HUDEP-2 (cell line): ENCODE results near the gene FCMR.

ENCODE experiments used
- DNase-seq, 76 experiments: peaks; one replicate each; lab custom pipeline; 2025; ENCODE audit not compliant: unreplicated experiment in 76 of 76; lab: John Stamatoyannopoulos, UW

The FCMR gene

GRCh38 chr1:206951318-206952100 lies 29.8 kb upstream of the FCMR start:
- no peak for DNase-seq

- DNase-seq, result no peak
Measured at GRCh38 chr1:206949641-206950040, 27.9 kb upstream of the FCMR start.

- DNase-seq, result no peak
Measured at GRCh38 chr1:206949208-206949607, 27.5 kb upstream of the FCMR start.

- DNase-seq, result no peak
Measured at GRCh38 chr1:206947255-206947654, 25.5 kb upstream of the FCMR start.

GRCh38 chr1:206946261-206946660 lies 24.5 kb upstream of the FCMR start, which contains the start of gene PIGR:
Gene PIGR (minus strand): TSS chr1:206946466. CDS start chr1:206940531, 5,935 bp downstream.
- no peak for DNase-seq

- no peak for DNase-seq
Measured at GRCh38 chr1:206945779-206946178, 24.0 kb upstream of the FCMR start.

- DNase-seq, result no peak
Measured at GRCh38 chr1:206944703-206945102, 23.0 kb upstream of the FCMR start.

- peak in 16 of 76 experiments; percentile 3 to 29 (median 12) for DNase-seq
Measured at GRCh38 chr1:206941766-206942418, 20.2 kb upstream of the FCMR start.

- DNase-seq, result no peak
Measured at GRCh38 chr1:206940588-206940936, 18.8 kb upstream of the FCMR start.

- DNase-seq, result no peak
Measured at GRCh38 chr1:206939841-206940587, 18.3 kb upstream of the FCMR start.

- DNase-seq, result no peak
Measured at GRCh38 chr1:206939131-206939530, 17.4 kb upstream of the FCMR start.

GRCh38 chr1:206937425-206937824 lies 15.7 kb upstream of the FCMR start:
- DNase-seq, result no peak

- peak in 47 of 76 experiments; percentile 5 to 56 (median 29) for DNase-seq
Measured at GRCh38 chr1:206935491-206936067, 13.8 kb upstream of the FCMR start.

- DNase-seq, result peak in 30 of 76 experiments; percentile 3 to 34 (median 18)
Measured at GRCh38 chr1:206933333-206933945, 11.7 kb upstream of the FCMR start.

GRCh38 chr1:206932177-206932576 lies 10.4 kb upstream of the FCMR start:
- DNase-seq, result no peak

GRCh38 chr1:206931709-206932108 lies 10.0 kb upstream of the FCMR start:
- no peak for DNase-seq

GRCh38 chr1:206930210-206930798 lies 8.6 kb upstream of the FCMR start:
- DNase-seq, result no peak

GRCh38 chr1:206929524-206929923 lies 7.8 kb upstream of the FCMR start:
- no peak for DNase-seq

GRCh38 chr1:206926286-206926685 lies 4.5 kb upstream of the FCMR start:
- no peak for DNase-seq

- DNase-seq, result peak in 10 of 76 experiments; percentile 7 to 44 (median 20)
Measured at GRCh38 chr1:206925106-206925736, 3.5 kb upstream of the FCMR start.
